ENCODE measurements around the gene OSBPL10. TPM values are rescaled to one million over a fixed set of nuclear protein-coding genes. Genes with fewer than 3 reads are reported as not detected.
"Not testable (repeated sequence)": the region's sequence is repeated elsewhere in the genome, so short reads cannot be mapped to it uniquely, and the experiment has no call there.

Gene OSBPL10
- total RNA-seq, 1 donor from 2014 or later: 27.8 TPM

DNA sequence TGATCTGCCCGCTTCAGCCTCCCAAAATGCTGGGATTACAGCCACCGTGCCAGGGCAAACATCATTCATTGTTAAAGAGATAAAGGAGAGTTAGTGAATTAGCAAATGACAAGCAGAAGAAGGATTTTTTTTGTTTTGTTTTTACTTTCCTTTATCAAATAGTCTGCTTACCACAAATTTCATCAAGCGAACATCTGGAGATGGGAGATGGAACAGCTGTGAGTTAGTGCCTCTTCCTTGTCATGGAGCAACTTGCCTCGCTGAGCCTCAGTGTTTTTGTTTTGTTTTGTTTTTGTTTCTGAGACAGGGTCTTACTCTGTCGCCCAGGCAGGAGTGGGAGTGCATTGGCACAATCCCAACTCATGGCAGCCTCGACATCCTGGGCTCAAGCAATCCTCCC lies 16.4 kb upstream of the OSBPL10 start:
- Mint-ChIP-seq H3K36me3 (peaks cover 6% of the 10 kb centered on the region), H3K4me3 (no peak overlapping the region), H3K4me1 (no peaks in the 10 kb centered on the region), H3K27me3 (ENCODE audit: low read depth) (no peaks in the 10 kb centered on the region), H3K27ac (no peak overlapping the region), H3K9me3 (peaks cover 11% of the 10 kb centered on the region)
- no peak for DNase-seq (ENCODE audit: low spot score in 2 of 2, unreplicated experiment in 2 of 2)
- TF ChIP-seq, protein P1, sequence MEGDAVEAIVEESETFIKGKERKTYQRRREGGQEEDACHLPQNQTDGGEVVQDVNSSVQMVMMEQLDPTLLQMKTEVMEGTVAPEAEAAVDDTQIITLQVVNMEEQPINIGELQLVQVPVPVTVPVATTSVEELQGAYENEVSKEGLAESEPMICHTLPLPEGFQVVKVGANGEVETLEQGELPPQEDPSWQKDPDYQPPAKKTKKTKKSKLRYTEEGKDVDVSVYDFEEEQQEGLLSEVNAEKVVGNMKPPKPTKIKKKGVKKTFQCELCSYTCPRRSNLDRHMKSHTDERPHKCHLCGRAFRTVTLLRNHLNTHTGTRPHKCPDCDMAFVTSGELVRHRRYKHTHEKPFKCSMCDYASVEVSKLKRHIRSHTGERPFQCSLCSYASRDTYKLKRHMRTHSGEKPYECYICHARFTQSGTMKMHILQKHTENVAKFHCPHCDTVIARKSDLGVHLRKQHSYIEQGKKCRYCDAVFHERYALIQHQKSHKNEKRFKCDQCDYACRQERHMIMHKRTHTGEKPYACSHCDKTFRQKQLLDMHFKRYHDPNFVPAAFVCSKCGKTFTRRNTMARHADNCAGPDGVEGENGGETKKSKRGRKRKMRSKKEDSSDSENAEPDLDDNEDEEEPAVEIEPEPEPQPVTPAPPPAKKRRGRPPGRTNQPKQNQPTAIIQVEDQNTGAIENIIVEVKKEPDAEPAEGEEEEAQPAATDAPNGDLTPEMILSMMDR (IDR thresholded peaks at IDR 0.05; ENCODE audit: unreplicated experiment): no peak

DNA sequence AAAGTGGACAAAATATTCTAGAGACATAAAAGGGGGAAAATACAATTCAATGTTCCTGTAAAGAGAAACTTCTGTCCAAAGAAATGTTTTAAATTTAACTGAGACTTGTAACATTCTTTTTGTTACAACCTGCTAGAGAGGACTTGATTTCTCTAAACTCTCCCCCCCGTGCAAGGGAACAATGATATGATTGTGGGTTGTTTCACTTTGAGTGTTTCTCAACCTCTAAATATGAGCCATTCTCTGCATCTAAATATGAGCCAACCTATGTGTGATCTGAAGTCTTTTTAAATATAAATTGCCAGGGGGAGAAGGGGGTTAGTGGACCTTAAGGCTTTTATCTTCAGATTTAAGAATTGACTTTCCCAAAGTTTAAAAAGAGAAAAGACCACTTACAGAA lies 15.1 kb upstream of the OSBPL10 start:
- TF ChIP-seq, protein P1 (IDR thresholded peaks at IDR 0.05; ENCODE audit: unreplicated experiment): no peak
- peaks cover 6% of the 10 kb centered on the region for H3K36me3 Mint-ChIP-seq
- no peak overlapping the region for H3K4me3 Mint-ChIP-seq
- H3K9me3 Mint-ChIP-seq: peaks cover 11% of the 10 kb centered on the region
- H3K27me3 Mint-ChIP-seq (ENCODE audit: low read depth): no peaks in the 10 kb centered on the region
- no peaks in the 10 kb centered on the region for H3K4me1 Mint-ChIP-seq
- no peak overlapping the region for H3K27ac Mint-ChIP-seq
- no peak for DNase-seq (ENCODE audit: low spot score in 2 of 2, unreplicated experiment in 2 of 2)

DNA sequence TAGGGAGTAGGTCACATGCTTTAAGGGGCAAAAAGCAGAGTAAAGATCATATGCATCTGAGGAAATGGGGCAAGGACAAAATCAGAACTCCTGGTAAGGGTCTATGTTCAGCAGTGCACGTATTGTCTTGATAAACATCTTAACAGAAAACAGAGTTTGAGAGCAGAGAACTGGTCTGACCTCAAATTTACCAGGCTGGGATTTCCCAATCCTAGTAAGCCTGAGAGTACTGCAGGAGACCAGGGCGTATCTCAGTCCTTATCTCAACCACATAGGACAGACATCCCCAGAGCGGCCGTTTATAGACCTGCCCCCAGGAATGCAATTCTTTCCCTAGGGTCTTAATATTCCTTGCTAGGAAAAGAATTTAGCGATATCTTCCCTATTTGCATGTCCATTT lies 14.0 kb upstream of the OSBPL10 start:
- H3K4me1 Mint-ChIP-seq; H3K27me3 Mint-ChIP-seq (ENCODE audit: low read depth); H3K36me3 Mint-ChIP-seq; H3K4me3 Mint-ChIP-seq; H3K27ac Mint-ChIP-seq; DNase-seq (ENCODE audit: low spot score in 2 of 2, unreplicated experiment in 2 of 2): not testable (repeated sequence)
- peaks cover 11% of the 10 kb centered on the region for H3K9me3 Mint-ChIP-seq

DNA sequence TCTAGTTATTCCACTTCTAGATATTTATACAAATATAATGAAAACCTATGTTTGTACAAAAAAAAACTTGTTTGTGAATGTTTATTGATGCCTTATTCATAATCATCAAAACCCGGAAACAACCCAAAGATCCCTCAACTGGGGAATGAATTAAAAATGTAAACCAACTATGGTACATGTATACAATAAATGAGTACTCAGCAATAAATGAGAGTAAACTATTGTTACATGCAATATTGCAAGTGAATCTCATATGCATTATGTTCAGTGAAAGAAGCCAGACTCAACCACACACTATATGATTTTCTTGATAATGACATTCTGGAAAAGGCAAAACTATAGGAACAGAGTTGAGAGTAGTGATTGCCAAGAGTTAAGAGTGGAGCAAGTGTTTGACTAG lies 12.8 kb upstream of the OSBPL10 start:
- H3K4me1 Mint-ChIP-seq: no peaks in the 10 kb centered on the region
- no peaks in the 10 kb centered on the region for H3K27me3 Mint-ChIP-seq (ENCODE audit: low read depth)
- H3K36me3 Mint-ChIP-seq: peaks cover 6% of the 10 kb centered on the region
- DNase-seq (ENCODE audit: low spot score in 2 of 2, unreplicated experiment in 2 of 2): no peak
- H3K27ac Mint-ChIP-seq: no peak overlapping the region
- peaks cover 11% of the 10 kb centered on the region for H3K9me3 Mint-ChIP-seq
- TF ChIP-seq, protein P1 (IDR thresholded peaks at IDR 0.05; ENCODE audit: unreplicated experiment): no peak
- H3K4me3 Mint-ChIP-seq: no peak overlapping the region

DNA sequence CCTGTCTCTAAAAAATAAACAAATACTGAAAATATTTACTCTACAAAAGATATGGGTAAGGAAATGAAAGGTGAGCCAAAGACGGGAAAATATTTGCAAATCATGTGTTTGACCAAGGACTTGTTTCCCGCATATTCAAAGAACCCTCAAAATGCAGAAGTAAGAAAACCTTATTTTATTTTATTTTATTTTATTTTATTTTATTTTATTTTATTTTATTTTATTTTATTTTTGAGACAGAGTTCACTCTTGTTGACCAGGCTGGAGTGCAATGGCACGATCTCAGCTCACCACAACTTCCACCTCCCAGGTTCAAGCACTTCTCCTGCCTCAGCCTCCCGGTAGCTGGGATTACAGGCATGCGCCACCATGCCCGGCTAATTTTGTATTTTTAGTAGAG lies 11.9 kb upstream of the OSBPL10 start:
- not testable (repeated sequence) for H3K4me3 Mint-ChIP-seq; H3K27ac Mint-ChIP-seq; DNase-seq (ENCODE audit: low spot score in 2 of 2, unreplicated experiment in 2 of 2); H3K36me3 Mint-ChIP-seq; H3K27me3 Mint-ChIP-seq (ENCODE audit: low read depth); H3K4me1 Mint-ChIP-seq
- H3K9me3 Mint-ChIP-seq: peaks cover 11% of the 10 kb centered on the region

DNA sequence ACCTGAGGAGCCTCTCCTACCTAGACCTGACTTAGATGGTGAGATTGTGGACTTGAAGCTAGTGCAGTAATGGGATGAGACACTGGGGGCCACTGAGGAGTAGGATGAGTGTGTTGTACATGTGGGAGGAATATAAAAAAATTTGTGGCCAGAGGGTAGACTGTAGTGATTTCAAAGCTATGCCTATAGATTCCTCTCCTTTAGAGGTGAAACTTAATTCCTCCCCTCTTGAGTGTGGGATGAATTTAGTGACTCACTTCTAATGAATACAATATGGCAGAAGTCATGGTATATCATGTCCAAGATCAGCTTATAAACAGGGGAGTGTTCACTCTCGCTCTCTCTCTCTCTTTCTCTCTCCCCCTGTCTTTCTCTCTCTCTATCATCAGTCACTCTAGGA lies 7.2 kb upstream of the OSBPL10 start:
- H3K27ac Mint-ChIP-seq: no peak overlapping the region
- no peaks in the 10 kb centered on the region for H3K27me3 Mint-ChIP-seq (ENCODE audit: low read depth)
- TF ChIP-seq, protein P1 (IDR thresholded peaks at IDR 0.05; ENCODE audit: unreplicated experiment): no peak
- no peaks in the 10 kb centered on the region for H3K4me1 Mint-ChIP-seq
- no peak overlapping the region for H3K4me3 Mint-ChIP-seq
- no peaks in the 10 kb centered on the region for H3K36me3 Mint-ChIP-seq
- no peak for DNase-seq (ENCODE audit: low spot score in 2 of 2, unreplicated experiment in 2 of 2)
- H3K9me3 Mint-ChIP-seq: no peaks in the 10 kb centered on the region

DNA sequence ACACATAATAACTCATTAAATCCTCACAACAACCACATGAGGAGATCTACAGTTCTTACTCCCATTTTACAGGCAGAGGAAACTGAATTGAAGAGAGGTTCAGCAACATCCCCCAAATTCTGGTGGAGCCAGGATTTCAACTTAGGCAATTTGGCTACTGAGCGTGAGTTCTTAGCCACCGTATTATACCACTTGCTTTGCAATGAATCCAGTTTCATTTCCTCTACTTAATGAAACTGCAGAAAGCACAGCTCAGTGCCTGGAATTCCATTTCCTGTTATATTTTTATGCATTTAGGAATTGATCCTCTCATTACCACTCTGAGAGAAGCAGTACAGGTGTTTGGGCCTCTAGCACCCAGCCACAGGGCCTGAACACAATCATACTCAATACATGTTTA lies 4.8 kb upstream of the OSBPL10 start:
- Mint-ChIP-seq H3K4me1 (peaks cover 8% of the 10 kb centered on the region), H3K4me3 (no peak overlapping the region), H3K36me3 (no peaks in the 10 kb centered on the region), H3K9me3 (no peaks in the 10 kb centered on the region), H3K27ac (no peak overlapping the region), H3K27me3 (ENCODE audit: low read depth) (peaks cover 3% of the 10 kb centered on the region)
- DNase-seq (ENCODE audit: low spot score in 2 of 2, unreplicated experiment in 2 of 2): no peak
- TF ChIP-seq, protein P1 (IDR thresholded peaks at IDR 0.05; ENCODE audit: unreplicated experiment): no peak

All from mesothelial cell of epicardium (in vitro differentiated cells).